HG03280 (cell line): Measurements from ENCODE around the gene FAHD1.
A peak's percentile ranks its signal among the peaks of the same experiment; 100 is the strongest.

Experiments
- ATAC-seq: cut with Tn5 transposase; IDR thresholded peaks from one replicate; pipeline ENCODE4 v1.9.1; 2021; ENCODE audit warnings: mild to moderate bottlenecking, moderate library complexity; ENCODE audit not compliant: unreplicated experiment

Gene FAHD1

GRCh38 chr16:1816396-1817275 is 10.4 kb upstream of the FAHD1 start:
- ATAC-seq: no peak

DNA sequence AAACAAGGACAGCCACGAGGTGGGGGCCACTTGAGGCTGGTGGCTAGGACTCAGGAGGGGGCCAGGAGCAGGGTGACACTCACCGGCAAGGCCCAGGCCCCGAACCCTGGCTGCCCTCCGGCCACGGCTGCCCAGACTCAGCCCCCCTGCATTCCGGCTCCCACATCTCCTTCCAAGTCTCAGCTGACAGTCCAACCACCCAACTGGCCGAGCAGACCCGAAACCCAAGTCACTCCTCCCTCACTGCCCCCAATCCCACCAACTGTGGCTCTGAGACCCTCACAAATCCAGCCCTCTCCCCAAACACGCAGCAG is 9.8 kb upstream of the FAHD1 start:
- no peak for ATAC-seq

DNA sequence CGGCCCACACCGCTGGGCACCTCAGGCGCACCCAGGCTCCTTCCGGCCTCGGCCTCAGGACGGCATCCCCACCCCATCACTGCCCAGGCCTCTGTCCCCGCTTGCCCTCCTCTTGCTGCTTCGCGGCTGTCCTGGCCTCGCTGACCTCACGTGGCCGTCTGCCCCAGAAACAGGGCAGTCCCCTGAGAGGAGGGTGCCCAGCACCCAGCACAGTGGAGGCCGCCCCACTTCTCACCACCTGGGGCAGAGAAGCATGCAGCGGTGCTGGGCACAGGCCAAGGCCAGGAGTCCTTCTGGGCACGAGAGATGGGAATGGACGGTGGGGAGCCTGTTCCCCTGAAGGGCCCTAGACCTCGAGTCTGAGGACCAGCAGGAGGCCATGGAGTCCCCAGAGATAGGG is 9.3 kb upstream of the FAHD1 start:
- no peak for ATAC-seq

GRCh38 chr16:1818204-1818872 is 8.7 kb upstream of the FAHD1 start:
- no peak for ATAC-seq

DNA sequence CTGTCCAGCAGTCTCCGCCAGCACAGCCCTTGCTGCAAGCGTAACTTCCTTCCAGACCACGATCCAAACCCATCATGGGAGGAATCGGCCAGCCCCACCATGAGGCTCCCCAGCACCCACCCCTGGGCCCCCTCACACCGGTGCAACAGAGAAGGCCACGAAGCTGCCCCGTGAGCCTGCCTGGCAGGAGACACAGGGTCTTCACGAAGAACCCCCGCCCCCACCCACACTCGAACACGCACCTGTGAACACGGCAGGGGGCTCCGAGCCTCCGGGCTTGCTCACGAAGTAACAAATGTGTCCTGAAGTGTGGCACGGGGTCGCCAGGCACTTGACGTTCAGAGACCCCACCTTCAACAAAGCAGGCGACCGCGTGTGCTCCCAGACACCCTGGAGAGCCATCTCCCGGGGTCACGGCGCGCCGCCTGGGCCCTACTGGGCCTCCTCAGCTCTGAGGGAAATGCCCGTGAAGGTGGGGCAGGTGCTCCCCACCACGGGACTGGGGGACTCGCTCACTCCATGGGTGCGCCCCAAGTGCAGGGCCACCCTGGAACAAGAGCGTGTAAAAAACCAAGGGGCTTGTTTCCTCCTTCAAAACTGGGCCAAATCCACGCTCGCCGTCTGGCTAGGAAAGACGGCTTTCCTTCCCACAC is 8.0 kb upstream of the FAHD1 start:
- no peak for ATAC-seq

DNA sequence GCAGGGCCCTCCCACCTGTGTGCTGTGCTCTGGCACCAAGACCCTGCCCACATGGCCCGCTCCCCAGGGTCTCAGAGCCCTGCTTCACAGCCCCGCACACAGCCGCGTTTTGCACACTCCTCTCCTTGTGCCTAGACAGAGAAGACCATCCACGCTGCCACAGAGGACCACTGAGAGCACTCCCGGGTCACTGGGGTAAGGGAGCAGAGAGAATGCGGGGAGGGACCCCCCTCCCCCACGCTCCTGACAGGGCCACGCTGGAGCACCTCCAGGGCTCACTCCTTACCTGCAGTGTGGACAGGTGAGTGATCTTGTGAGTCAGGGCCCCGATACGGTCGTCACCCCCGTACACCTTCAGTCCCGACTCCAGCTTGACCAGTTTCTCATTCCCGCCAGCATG is 7.4 kb upstream of the FAHD1 start:
- no peak for ATAC-seq

- no peak for ATAC-seq
Measured at GRCh38 chr16:1820096-1820945, 6.7 kb upstream of the FAHD1 start.

DNA sequence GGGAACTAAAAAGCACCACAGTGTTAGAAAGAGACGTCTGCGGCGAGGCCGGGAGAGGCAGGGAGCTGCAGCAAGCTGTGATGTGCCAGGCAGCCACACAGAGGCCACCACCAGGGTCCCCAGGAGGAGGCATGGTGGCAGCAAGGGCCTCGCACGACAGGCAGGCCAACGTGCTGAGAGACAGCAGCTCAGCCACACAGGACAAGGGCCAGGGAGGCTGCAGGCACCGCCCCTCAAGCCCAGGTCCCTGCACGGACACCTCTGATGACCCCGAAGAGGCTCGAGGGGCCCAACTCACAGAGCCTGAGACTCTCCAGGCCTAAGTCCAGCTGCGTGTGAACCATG is 6.1 kb upstream of the FAHD1 start:
- no peak for ATAC-seq

DNA sequence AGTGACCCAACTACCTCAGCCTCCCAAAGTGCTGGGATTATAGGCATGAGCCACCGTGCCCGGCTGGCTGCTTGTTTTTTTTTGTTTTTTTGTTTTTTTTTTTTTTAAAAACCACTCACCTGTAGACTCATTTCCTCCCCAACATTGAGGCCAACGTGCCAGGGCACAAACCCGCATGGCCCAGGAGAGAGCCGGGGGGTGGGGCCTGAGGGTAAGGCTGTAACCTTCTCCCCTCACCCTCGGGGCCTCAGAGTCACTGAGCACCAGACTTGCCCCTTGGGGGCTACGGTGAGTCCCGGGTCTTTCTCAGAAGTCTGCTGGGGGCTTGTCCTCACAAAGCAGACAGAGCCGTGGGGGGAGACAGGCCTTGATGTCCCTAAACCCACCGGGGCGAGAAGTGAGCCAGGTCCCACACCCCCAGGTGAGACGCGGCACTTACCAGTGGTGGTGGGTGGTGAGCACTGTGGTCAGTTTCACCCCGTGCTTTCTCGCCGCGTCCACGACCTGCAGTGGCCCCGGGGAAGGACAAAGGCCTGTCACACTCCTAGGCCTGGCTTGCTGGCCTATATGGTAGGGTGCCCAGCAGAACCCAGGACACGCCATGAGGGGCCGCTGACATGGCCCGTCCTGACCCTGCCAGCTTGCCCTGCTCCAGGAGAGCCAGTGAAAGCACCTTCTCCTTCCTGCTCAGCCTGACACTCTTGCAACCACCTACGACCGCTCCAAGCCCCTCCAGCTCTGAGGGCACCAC is 5.0 kb upstream of the FAHD1 start:
- ATAC-seq: no peak

GRCh38 chr16:1822801-1823200 is 4.2 kb upstream of the FAHD1 start:
- no peak for ATAC-seq

DNA sequence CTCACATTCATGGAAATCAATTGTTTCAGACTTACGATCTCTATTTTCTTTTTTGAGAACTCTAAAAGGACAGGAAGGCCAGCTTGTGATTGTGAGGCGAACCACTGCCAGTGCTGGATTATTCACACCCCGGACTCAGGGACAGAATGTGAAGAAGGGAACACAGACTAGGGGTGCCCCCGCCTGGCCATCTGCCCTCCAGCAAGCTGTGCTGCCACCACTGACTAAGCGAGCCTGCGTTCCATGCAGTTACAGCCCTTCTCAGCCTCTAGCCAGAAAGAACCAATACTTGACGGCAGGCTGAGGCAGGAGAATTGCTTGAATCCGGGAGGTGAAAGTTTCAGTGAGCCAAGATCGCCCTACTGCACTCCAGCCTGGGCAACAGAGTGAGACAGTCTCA is 3.2 kb upstream of the FAHD1 start:
- ATAC-seq: no peak

DNA sequence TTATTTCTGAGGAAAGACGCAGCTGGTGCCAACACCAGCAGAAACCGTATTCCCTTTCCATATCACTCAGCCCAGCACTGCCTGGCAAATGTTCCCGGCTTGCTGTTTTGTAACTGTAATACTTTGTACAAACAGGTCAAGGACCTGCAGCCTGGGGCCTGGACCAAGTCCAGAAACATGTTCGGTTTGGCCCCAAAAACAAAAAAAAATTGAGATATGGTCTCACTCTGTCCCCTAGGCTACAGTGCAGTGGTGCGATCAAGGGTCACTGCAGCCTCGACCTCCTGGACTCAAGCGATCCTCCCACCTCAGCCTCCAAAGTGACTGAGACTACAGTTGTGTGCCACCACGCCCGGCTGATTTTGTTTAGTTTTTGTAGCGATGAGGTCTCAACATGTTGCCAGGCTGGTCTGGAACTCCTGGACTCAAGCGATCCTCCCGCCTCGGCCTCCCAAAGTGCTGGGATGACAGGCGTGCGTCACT is 1.6 kb upstream of the FAHD1 start:
- ATAC-seq: no peak

DNA sequence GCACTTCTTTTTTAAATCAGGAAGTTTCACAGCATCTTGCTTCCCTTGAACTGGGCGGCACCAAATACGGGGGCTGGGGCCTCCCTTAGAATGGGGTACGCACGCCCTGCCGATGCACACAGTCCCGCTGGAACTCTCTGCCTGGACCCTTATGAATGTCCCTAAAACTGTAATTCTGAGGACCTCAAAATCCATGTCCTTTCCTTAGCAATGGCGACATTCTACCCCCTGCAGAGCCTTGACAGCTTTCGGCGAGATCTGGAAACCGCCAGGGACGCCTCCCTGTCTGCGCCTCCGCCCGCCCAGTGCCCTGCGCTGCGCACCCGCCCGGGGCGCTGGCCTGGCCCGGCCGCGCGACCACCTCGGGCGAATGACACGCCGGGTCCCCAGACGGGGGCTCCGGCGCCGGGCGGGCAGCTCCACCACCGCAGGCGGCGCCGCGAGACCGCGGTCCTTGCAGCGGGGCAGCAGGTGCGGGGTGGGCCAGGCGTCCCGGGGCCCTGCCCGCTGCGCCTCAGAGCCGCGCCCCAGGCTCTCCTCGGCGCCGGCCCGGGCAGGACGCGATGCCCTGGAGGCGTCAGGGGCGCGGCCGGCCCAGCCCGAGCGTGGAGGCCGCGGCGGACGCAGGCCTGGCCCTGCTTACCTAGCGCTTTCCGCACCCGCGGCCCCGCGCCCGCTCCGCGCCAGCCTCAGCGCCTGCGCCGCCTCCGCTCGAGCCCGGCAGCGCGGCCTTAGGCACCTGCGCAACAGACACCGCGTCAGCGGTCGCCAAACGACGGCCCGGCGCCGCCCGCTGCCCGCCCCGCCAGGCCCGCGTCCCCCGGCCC is 929 bp upstream of the FAHD1 start:
- peak; percentile 49 for ATAC-seq

DNA sequence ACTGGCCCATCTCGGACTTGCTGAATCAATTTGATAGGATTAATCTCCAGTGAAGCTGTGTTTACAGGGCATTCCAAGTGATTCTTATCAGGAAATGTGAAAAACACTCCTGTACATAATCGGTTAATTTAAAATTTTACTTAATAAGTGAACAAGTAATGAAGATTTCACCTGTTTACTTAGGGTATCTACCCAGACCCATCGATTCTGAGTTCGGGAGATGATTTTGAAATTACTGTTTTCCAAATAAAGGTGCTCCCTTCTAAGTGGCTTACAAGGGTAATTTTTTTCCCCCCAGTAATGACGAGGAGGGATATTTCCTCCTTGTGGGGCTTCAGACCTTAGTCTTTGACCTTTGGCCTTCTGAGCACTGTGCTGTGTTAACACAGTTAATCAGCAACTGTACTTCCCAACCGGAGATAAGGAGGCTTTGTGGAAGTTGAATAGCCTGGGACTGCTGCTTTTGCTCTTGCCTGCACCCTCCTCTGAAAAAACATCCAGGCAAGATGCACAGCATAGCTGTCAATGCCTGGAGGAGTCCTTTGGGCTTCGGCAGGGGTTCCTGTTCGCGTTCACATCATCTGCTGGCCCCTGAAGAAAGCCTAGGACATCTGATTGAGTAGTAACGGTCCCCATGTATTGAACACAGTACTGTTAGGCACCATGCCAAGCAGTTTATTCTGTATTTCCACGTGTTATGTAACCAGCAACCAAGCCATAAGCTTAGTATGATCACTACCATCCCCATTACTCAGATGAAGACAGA is 1.8 kb downstream of the FAHD1 start:
- ATAC-seq: no peak

DNA sequence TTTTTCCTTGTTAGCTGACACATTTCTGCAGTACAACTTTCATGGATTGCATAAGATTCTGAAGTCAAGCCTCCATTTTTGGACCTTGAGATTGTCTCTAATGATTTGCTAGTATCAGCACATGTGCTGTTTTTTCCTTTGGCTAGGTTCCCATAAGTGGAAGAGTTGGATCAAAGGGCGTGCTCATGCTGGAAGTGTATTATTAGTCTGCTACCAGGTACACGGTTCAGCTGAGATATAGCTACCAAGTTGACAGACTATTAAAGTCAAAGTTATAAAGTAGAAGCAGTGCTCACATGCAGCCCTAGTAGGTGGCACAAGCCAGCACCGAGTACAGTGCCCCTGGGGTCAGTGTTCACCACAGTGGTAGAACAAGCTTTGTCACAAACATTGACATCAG is 3.2 kb downstream of the FAHD1 start:
- ATAC-seq: no peak

DNA sequence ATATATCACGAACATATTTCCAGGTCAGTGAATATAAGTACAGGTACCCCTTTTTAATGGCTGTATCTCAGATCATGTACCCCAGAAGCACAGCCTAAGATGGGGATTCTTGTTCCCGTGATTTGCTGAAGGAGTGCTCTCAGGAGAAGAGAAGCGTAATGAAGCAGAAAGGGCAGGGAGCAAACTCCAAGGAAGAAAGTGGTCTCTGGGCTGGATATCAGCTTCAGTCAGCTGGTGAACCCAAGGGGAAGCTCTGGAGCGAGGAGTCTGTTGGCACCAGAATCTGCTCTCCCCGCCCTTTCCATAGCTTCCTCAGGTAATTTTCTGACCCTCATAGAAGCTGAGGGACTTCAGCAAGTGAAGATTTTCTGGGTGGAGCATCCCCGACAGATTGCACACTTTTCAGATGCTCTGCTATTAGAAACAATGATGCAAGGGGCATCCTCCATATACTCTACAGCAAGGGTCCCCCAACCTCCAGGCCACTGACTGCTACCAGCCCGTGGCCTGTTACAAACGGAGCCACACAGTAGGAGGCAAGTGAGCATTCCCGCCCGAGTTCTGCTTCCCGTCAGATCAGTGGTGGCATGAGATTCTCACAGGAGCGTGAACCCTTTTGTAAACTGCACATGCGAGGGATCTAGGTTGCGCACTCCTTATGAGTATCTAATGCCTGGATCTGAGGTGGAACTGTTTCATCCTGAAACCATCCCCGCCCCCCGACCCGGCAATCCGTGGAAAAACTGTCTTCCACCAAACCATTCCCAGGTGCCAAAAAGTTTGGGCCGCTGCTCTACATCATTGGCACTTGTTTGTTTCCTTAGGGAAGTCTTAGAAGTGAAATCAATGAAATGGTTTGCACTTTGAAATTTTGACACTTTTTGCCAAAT is 4.4 kb downstream of the FAHD1 start:
- no peak for ATAC-seq

DNA sequence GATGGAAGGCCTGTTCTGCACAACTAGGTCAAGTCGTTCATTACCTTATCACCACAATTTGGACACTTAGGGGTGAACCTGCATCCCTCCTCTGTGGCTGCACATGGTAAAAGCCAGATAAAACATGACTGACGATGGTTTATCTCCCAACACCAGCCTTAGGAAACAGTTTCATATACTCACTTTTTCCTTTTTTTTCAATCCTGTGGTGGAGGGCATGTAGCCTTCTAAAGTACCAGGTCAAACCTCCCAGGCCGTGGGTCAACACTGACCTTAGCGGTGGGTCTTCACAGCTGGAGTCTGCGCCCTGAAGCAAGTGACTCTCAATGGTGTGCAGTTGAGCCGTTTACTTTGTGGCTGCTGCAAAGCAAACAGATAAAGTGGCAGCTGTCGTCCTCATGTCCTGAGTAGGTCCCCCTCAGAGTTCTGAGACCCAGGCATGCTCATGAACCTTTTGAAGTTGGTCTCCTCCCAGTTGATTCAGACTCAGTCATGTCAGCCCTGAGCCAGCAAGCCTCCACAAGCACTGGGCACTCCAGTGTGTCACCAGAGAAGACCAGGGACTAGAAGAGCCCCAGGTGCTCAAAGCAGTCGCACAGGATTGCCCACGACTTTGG is 5.9 kb downstream of the FAHD1 start:
- ATAC-seq: no peak
